SK-N-SH treated with all-trans-retinoic acid at 6 μM for 48 hours (cell line): ENCODE results near the gene GPC5.

Experiments used
- ATAC-seq: fragments of 200-7000 bp; cut with Tn5 transposase; 3 replicates; pipeline ENCODE4 v1.9.1; 2020; ENCODE audit warnings: mild to moderate bottlenecking, moderate library complexity
- ARNTL ChIP-seq: fragments of 450-650 bp; formaldehyde crosslinking; IDR thresholded peaks from 2 replicates; pipeline ENCODE4 v1.5.0; 2020; ENCODE audit warnings: low read depth, mild to moderate bottlenecking, moderate library complexity, borderline replicate concordance
- BACH2 ChIP-seq: fragments of 250-450 bp; sonication (Bioruptor Pico); IDR thresholded peaks from 2 replicates; pipeline ENCODE4 v1.9.0; 2021; ENCODE audit warnings: mild to moderate bottlenecking, borderline replicate concordance
- CREB5 ChIP-seq: fragments of 250-450 bp; sonication (Bioruptor Pico); IDR thresholded peaks from 2 replicates; pipeline ENCODE4 v1.5.1; 2020; ENCODE audit warnings: low read depth, mild to moderate bottlenecking, moderate library complexity
- CSDC2 ChIP-seq: fragments of 250-450 bp; sonication (Bioruptor Pico); IDR thresholded peaks from 2 replicates; pipeline ENCODE4 v1.5.0; 2020; ENCODE audit warnings: mild to moderate bottlenecking, moderate library complexity
- CSRNP3 ChIP-seq: fragments of 250-450 bp; sonication (Bioruptor Pico); IDR thresholded peaks from 2 replicates; pipeline ENCODE4 v1.5.1; 2021; ENCODE audit warnings: mild to moderate bottlenecking, moderate library complexity
- ESRRG ChIP-seq: fragments of 250-450 bp; sonication (Bioruptor Pico); IDR thresholded peaks from 2 replicates; pipeline ENCODE4 v1.6.1; 2021; ENCODE audit warnings: mild to moderate bottlenecking
- GLIS3 ChIP-seq: fragments of 250-450 bp; sonication (Bioruptor Pico); IDR thresholded peaks from 2 replicates; pipeline ENCODE4 v1.5.0; 2020; ENCODE audit warnings: mild to moderate bottlenecking, moderate library complexity
- ISL1 ChIP-seq: fragments of 250-450 bp; sonication (Bioruptor Pico); IDR thresholded peaks from 2 replicates; pipeline ENCODE4 v2.1.2; 2022; ENCODE audit warnings: mild to moderate bottlenecking, moderate library complexity
- OSR1 ChIP-seq: fragments of 250-450 bp; sonication (Bioruptor Pico); IDR thresholded peaks from 2 replicates; pipeline ENCODE4 v1.8.0; 2022; ENCODE audit warnings: moderate library complexity, mild to moderate bottlenecking, inconsistent platforms
- PATZ1 ChIP-seq: fragments of 250-450 bp; sonication (Bioruptor Pico); IDR thresholded peaks from 2 replicates; pipeline ENCODE4 v1.8.0; 2020; ENCODE audit warnings: mild to moderate bottlenecking, moderate library complexity, borderline replicate concordance
- POU6F1 ChIP-seq: fragments of 250-450 bp; sonication (Bioruptor Pico); IDR thresholded peaks from 2 replicates; pipeline ENCODE4 v1.8.0; 2021; ENCODE audit warnings: low read depth, mild to moderate bottlenecking, moderate library complexity, borderline replicate concordance
- PPARA ChIP-seq: fragments of 250-450 bp; sonication (Bioruptor Pico); IDR thresholded peaks from 2 replicates; pipeline ENCODE4 v1.5.0; 2020; ENCODE audit warnings: mild to moderate bottlenecking, borderline replicate concordance
- RARB ChIP-seq: fragments of 250-450 bp; sonication (Bioruptor Pico); IDR thresholded peaks from 2 replicates; pipeline ENCODE4 v1.8.0; 2021; ENCODE audit warnings: mild to moderate bottlenecking, moderate library complexity
- SNAI2 ChIP-seq: fragments of 250-450 bp; sonication (Bioruptor Pico); IDR thresholded peaks from 2 replicates; pipeline ENCODE4 v1.5.0; 2020; ENCODE audit warnings: mild to moderate bottlenecking, moderate library complexity
- TOX ChIP-seq: fragments of 250-450 bp; sonication (Bioruptor Pico); IDR thresholded peaks from 2 replicates; pipeline ENCODE4 v1.8.0; 2021; ENCODE audit warnings: mild to moderate bottlenecking, moderate library complexity, borderline replicate concordance
- TSHZ2 ChIP-seq: fragments of 250-450 bp; sonication (Bioruptor Pico); IDR thresholded peaks from 2 replicates; pipeline ENCODE4 v1.5.0; 2020; ENCODE audit warnings: mild to moderate bottlenecking, moderate library complexity
- ZFP3 ChIP-seq: fragments of 250-450 bp; sonication (Bioruptor Pico); IDR thresholded peaks from 2 replicates; pipeline ENCODE4 v1.5.0; 2020; ENCODE audit warnings: mild to moderate bottlenecking, moderate library complexity
- ZFP30 ChIP-seq: fragments of 450-650 bp; formaldehyde crosslinking; IDR thresholded peaks from 2 replicates; pipeline ENCODE4 v1.5.0; 2022; ENCODE audit warnings: mild to moderate bottlenecking, moderate library complexity
- ZNF70 ChIP-seq: fragments of 450-650 bp; formaldehyde crosslinking; IDR thresholded peaks from 2 replicates; pipeline ENCODE4 v1.5.0; 2020; ENCODE audit warnings: mild to moderate bottlenecking, moderate library complexity
- ZNF8 ChIP-seq: fragments of 450-650 bp; formaldehyde crosslinking; IDR thresholded peaks from 2 replicates; pipeline ENCODE4 v1.5.0; 2020; ENCODE audit warnings: mild to moderate bottlenecking, moderate library complexity

The GPC5 gene

GRCh38 chr13:92403606-92404005, 1005.2 kb downstream of the GPC5 start:
- ATAC-seq = no peak
- TF ChIP-seq CSRNP3 (CRISPR knock-in tag) (no peak), BACH2 (no peak), POU6F1 (CRISPR knock-in tag) (no peak), ZNF8 (no peak), ZFP3 (CRISPR knock-in tag) (no peak), TOX (CRISPR knock-in tag) (no peak), ZFP30 (CRISPR knock-in tag) (no peak), PPARA (CRISPR knock-in tag) (no peak), TSHZ2 (CRISPR knock-in tag) (no peak), ARNTL (CRISPR knock-in tag) (no peak), ESRRG (CRISPR knock-in tag) (no peak), PATZ1 (no peak)
- TF ChIP-seq, all 23 proteins: peak for 0

GRCh38 chr13:92407858-92408257, 1009.4 kb downstream of the GPC5 start:
- no peak for ATAC-seq
- TF ChIP-seq GLIS3 (CRISPR knock-in tag) (no peak), CSDC2 (CRISPR knock-in tag) (no peak), ZFP30 (CRISPR knock-in tag) (no peak), TOX (CRISPR knock-in tag) (no peak), ISL1 (CRISPR knock-in tag) (no peak)

- ATAC-seq = no peak
- TF ChIP-seq RARB = no peak
- TF ChIP-seq PATZ1 = no peak
- TF ChIP-seq TSHZ2 (CRISPR knock-in tag) = no peak
- TF ChIP-seq CREB5 (CRISPR knock-in tag) = no peak
- TF ChIP-seq ARNTL (CRISPR knock-in tag) = no peak
- TF ChIP-seq CSRNP3 (CRISPR knock-in tag) = no peak
- no peak for TF ChIP-seq ESRRG (CRISPR knock-in tag)
- no peak for TF ChIP-seq SNAI2 (CRISPR knock-in tag)
- no peak for TF ChIP-seq POU6F1 (CRISPR knock-in tag)
- TF ChIP-seq GLIS3 (CRISPR knock-in tag) = no peak
- TF ChIP-seq OSR1 (CRISPR knock-in tag) = no peak
- TF ChIP-seq ISL1 (CRISPR knock-in tag) = no peak
- no peak for TF ChIP-seq ZNF70 (CRISPR knock-in tag)
Measured at GRCh38 chr13:92412481-92412880, 1014.1 kb downstream of the GPC5 start.
